Sigmoid colon (tissue), 7 donors: ENCODE data around the gene OR6J1. TPM values are rescaled to one million over a fixed set of nuclear protein-coding genes. Genes with fewer than 3 reads are reported as not detected.

Experiments
- DNase-seq: peaks from one replicate; pipeline ENCODE4 v3.0.0-alpha.2; 2019
- H3K27ac ChIP-seq, 4 donors: fragments of 200-600 bp; sonication (generic); one replicate each; pipeline ENCODE4 v1.5.1; 2016 to 2019; ENCODE audit warnings: mild to moderate bottlenecking in 1 of 4
- H3K27me3 ChIP-seq, 3 donors: fragments of 200-600 bp; sonication (generic); one replicate each; pipeline ENCODE4 v1.5.1; 2019; ENCODE audit warnings: mild to moderate bottlenecking in 1 of 3
- H3K36me3 ChIP-seq, 4 donors: fragments of 200-600 bp; sonication (generic); one replicate each; pipeline ENCODE4 v1.5.1; 2016 to 2019
- H3K4me1 ChIP-seq, 4 donors: fragments of 200-600 bp; sonication (generic); one replicate each; pipeline ENCODE4 v1.5.1; 2017 to 2019
- H3K4me3 ChIP-seq, 4 donors: fragments of 200-600 bp; sonication (generic); one replicate each; pipeline ENCODE4 v1.5.1; 2017 to 2019; ENCODE audit warnings: mild to moderate bottlenecking in 2 of 4, moderate library complexity in 1 of 4
- H3K9me3 ChIP-seq, 4 donors: fragments of 200-600 bp in 3 of 4; sonication (generic) in 3 of 4; one replicate each; pipeline versions ENCODE4 v1.5.1 to v1.6.1; 2013 to 2019
- CTCF ChIP-seq, 4 experiments: fragments of 450-650 bp in 3 of 4; fragments of 200-600 bp in 1 of 4; IDR thresholded peaks; one replicate each; pipeline ENCODE4 v1.5.1; 2016 to 2019; ENCODE audit warnings: antibody characterized with exemption in 4 of 4, mild to moderate bottlenecking in 3 of 4, moderate library complexity in 2 of 4
- EP300 ChIP-seq, 4 donors: sonication (generic); formaldehyde crosslinking; IDR thresholded peaks; one replicate each; pipeline ENCODE4 v1.6.1; 2017; ENCODE audit warnings: antibody characterized with exemption in 4 of 4
- POLR2A ChIP-seq, 2 donors: fragments of 450-650 bp; IDR thresholded peaks; one replicate each; pipeline ENCODE4 v1.6.1; 2016; ENCODE audit warnings: antibody characterized with exemption in 2 of 2, mild to moderate bottlenecking in 2 of 2, moderate library complexity in 2 of 2
- POLR2AphosphoS5 ChIP-seq, 4 donors: sonication (generic); formaldehyde crosslinking; IDR thresholded peaks; one replicate each; pipeline ENCODE4 v1.6.1; 2017; ENCODE audit warnings: antibody characterized with exemption in 4 of 4
- WGBS, 2 donors: extraction: QIAGEN DNeasy Blood & Tissue Kit; methylation state at CpG; one replicate each; pipeline ENCODE4 v1.1.7; 2013; 5-methylcytosine and 5-hydroxymethylcytosine counted together
- intact Hi-C: fragments of 100-400 bp; cut with DNase I; formaldehyde crosslinking; loops from one replicate; pipeline ENCODE4 v1.15.1; 2023
- polyA plus RNA-seq, 3 donors: library from polyadenylated mRNA; stranded (reverse); fragments of 200-250 nt; gene quantifications; one replicate each; pipeline ENCODE4 v1.2.3, GENCODE V29; 2013
- total RNA-seq, 4 donors: library from RNA; depleted of rRNA; stranded (reverse); fragments of >200 nt; gene quantifications; one replicate each; pipeline ENCODE4 v1.1.0, GENCODE V29; 2016
- donor health status: healthy with polysubstance abuse.
- donor health status: Bipolar disorder and iron deficiency.
- donor health status: healthy.

Gene OR6J1
- total and polyA plus RNA-seq, 7 donors = not detected

- 82 to 89% methylated on average over 6 of the region's 6 CpGs for WGBS, 2 donors
- H3K4me3 ChIP-seq = peak overlapping the region in 2 of 4 donors; percentile 70 to 81
- H3K27ac ChIP-seq = peak overlapping the region in 3 of 4 donors; percentile 84 to 92 (median 88)
These were observed 46.9 kb downstream of the OR6J1 start for GRCh38 chr14:22597265-22597664.

GRCh38 chr14:22596354-22596879, 47.7 kb downstream of the OR6J1 start:
- H3K27me3 ChIP-seq = no peaks in the 10 kb centered on the region
- intact Hi-C loops = loop anchor here (10.0 kb wide), 1 partner anchor 168 kb away; the partner anchor contains the start of gene OXA1L
- H3K27ac ChIP-seq = no peak overlapping the region
- peaks cover 0 to 27% (median 22%) of the 10 kb centered on the region in 4 donors for H3K4me1 ChIP-seq
- H3K4me3 ChIP-seq = no peak overlapping the region
- H3K9me3 ChIP-seq = no peaks in the 10 kb centered on the region
- DNase-seq = no peak
- H3K36me3 ChIP-seq = peaks cover 0 to under 1% (median 0%) of the 10 kb centered on the region in 4 donors
- 88 to 92% methylated on average over 3 of the region's 3 CpGs for WGBS, 2 donors
- no peak for TF ChIP-seq EP300 (IDR thresholded peaks at IDR 0.05)
- TF ChIP-seq POLR2A (IDR thresholded peaks at IDR 0.05) = no peak
- no peak for TF ChIP-seq CTCF (IDR thresholded peaks at IDR 0.05)
- TF ChIP-seq POLR2AphosphoS5 (IDR thresholded peaks at IDR 0.05) = no peak

More at GRCh38 chr14:22597265-22597664, 46.9 kb downstream of the OR6J1 start:
- no peaks in the 10 kb centered on the region for H3K9me3 ChIP-seq
- TF ChIP-seq POLR2AphosphoS5 (IDR thresholded peaks at IDR 0.05) = no peak
- TF ChIP-seq POLR2A (IDR thresholded peaks at IDR 0.05) = no peak
- no peak for TF ChIP-seq EP300 (IDR thresholded peaks at IDR 0.05)
- TF ChIP-seq CTCF (IDR thresholded peaks at IDR 0.05) = no peak
- peaks cover 0 to 27% (median 22%) of the 10 kb centered on the region in 4 donors for H3K4me1 ChIP-seq
- intact Hi-C loops = loop anchor here (10.0 kb wide), 1 partner anchor 168 kb away; the partner anchor contains the start of gene OXA1L
- H3K36me3 ChIP-seq = peaks cover 8 to 9% (median 8%) of the 10 kb centered on the region in 4 donors
- H3K27me3 ChIP-seq = no peaks in the 10 kb centered on the region
- no peak for DNase-seq

GRCh38 chr14:22594156-22594716, 49.9 kb downstream of the OR6J1 start:
- Histone ChIP-seq H3K27ac (no peak overlapping the region), H3K36me3 (no peaks in the 10 kb centered on the region), H3K4me1 (peaks cover 0 to 22% (median 17%) of the 10 kb centered on the region in 4 donors), H3K27me3 (no peaks in the 10 kb centered on the region), H3K4me3 (no peak overlapping the region), H3K9me3 (no peaks in the 10 kb centered on the region)
- no peak for DNase-seq
- WGBS, 2 donors = 33 to 42% methylated on average over 4 of the region's 4 CpGs
- intact Hi-C loops = loop anchor here (10.0 kb wide), 1 partner anchor 171 kb away; the partner anchor contains the start of gene OXA1L
- no peak for TF ChIP-seq POLR2A (IDR thresholded peaks at IDR 0.05)
- TF ChIP-seq CTCF (IDR thresholded peaks at IDR 0.05) = no peak
- TF ChIP-seq EP300 (IDR thresholded peaks at IDR 0.05) = no peak
- no peak for TF ChIP-seq POLR2AphosphoS5 (IDR thresholded peaks at IDR 0.05)

- Histone ChIP-seq H3K4me1 (peaks cover 0 to 17% (median 13%) of the 10 kb centered on the region in 4 donors), H3K4me3 (no peak overlapping the region), H3K9me3 (no peaks in the 10 kb centered on the region), H3K27ac (no peak overlapping the region), H3K36me3 (no peaks in the 10 kb centered on the region), H3K27me3 (no peaks in the 10 kb centered on the region)
- WGBS, 2 donors = 73 to 87% methylated on average over 2 of the region's 2 CpGs
- DNase-seq = no peak
- TF ChIP-seq EP300 (IDR thresholded peaks at IDR 0.05) (no peak), POLR2A (IDR thresholded peaks at IDR 0.05) (no peak), POLR2AphosphoS5 (IDR thresholded peaks at IDR 0.05) (no peak), CTCF (IDR thresholded peaks at IDR 0.05) (no peak)
- intact Hi-C loops = loop anchor here (10.0 kb wide), 1 partner anchor 171 kb away; the partner anchor contains the start of gene OXA1L
These were observed 50.6 kb downstream of the OR6J1 start for GRCh38 chr14:22593601-22594000.
